H9 (cell line): ENCODE data around the gene MRO. TPM values are rescaled to one million over a fixed set of nuclear protein-coding genes. Genes with fewer than 3 reads are reported as not detected.

Source experiments
- DNase-seq: peaks from one replicate; pipeline ENCODE4 v3.0.0-alpha.2; 2017
- H2AFZ ChIP-seq: one replicate; pipeline ENCODE4 v1.6.1; 2013; ENCODE audit warnings: mild to moderate bottlenecking, low read length, control low read depth, moderate library complexity
- H2AK5ac ChIP-seq: 2 replicates; pipeline ENCODE4 v1.6.1; 2013; ENCODE audit warnings: low read length, control low read depth, mixed read lengths; ENCODE audit not compliant: insufficient read length
- H2BK120ac ChIP-seq: one replicate; pipeline ENCODE4 v1.6.1; 2013; ENCODE audit warnings: low read depth, mild to moderate bottlenecking, low read length, control low read depth, inconsistent platforms; ENCODE audit not compliant: poor library complexity, severe bottlenecking
- H2BK12ac ChIP-seq: 2 replicates; pipeline ENCODE4 v1.6.1; 2013; ENCODE audit warnings: low read length, control low read depth, mixed read lengths, low read depth; ENCODE audit not compliant: insufficient read length
- H2BK15ac ChIP-seq: 2 replicates; pipeline ENCODE4 v1.6.1; 2013; ENCODE audit warnings: low read depth, low read length, control low read depth
- H2BK20ac ChIP-seq: one replicate; pipeline ENCODE4 v1.6.1; 2013; ENCODE audit warnings: low read depth, mild to moderate bottlenecking, low read length, control low read depth, inconsistent platforms; ENCODE audit not compliant: poor library complexity, severe bottlenecking
- H2BK5ac ChIP-seq: 2 replicates; pipeline ENCODE4 v1.6.1; 2013; ENCODE audit warnings: low read length, control low read depth, mixed read lengths; ENCODE audit not compliant: insufficient read length
- H3K14ac ChIP-seq: 2 replicates; pipeline ENCODE4 v1.6.1; 2013; ENCODE audit warnings: low read length, control low read depth; ENCODE audit not compliant: insufficient read depth
- H3K18ac ChIP-seq: 2 replicates; pipeline ENCODE4 v1.6.1; 2013; ENCODE audit warnings: low read depth, mild to moderate bottlenecking, mixed read lengths, low read length, control low read depth; ENCODE audit not compliant: insufficient read length
- H3K23ac ChIP-seq: 2 replicates; pipeline ENCODE4 v1.6.1; 2013; ENCODE audit warnings: low read length, control low read depth, mixed read lengths, low read depth; ENCODE audit not compliant: insufficient read length
- H3K23me2 ChIP-seq: 2 replicates; pipeline ENCODE4 v1.6.1; 2013; ENCODE audit warnings: low read depth, mild to moderate bottlenecking, mixed read lengths, low read length, control low read depth; ENCODE audit not compliant: insufficient read length, poor library complexity, severe bottlenecking
- H3K27ac ChIP-seq: 2 replicates; pipeline ENCODE4 v1.5.1; 2013; ENCODE audit warnings: low read length, control low read depth, mixed read lengths, low read depth; ENCODE audit not compliant: insufficient read length
- H3K27me3 ChIP-seq: 2 replicates; pipeline ENCODE4 v1.6.1; 2013; ENCODE audit warnings: low read length, control low read depth, inconsistent platforms; ENCODE audit not compliant: insufficient read depth
- H3K4ac ChIP-seq: 2 replicates; pipeline ENCODE4 v1.6.1; 2013; ENCODE audit warnings: low read depth, mild to moderate bottlenecking, control low read depth, inconsistent platforms, low read length, moderate library complexity
- H3K4me1 ChIP-seq: 2 replicates; pipeline ENCODE4 v1.6.1; 2013; ENCODE audit warnings: low read length, control low read depth, inconsistent platforms; ENCODE audit not compliant: insufficient read depth
- H3K4me2 ChIP-seq: 2 replicates; pipeline ENCODE4 v1.6.1; 2013; ENCODE audit warnings: low read length, control low read depth, mixed read lengths; ENCODE audit not compliant: insufficient read length, insufficient read depth
- H3K56ac ChIP-seq: 2 replicates; pipeline ENCODE4 v1.6.1; 2013; ENCODE audit warnings: low read depth, mild to moderate bottlenecking, mixed read lengths, low read length, control low read depth; ENCODE audit not compliant: insufficient read length
- H3K79me1 ChIP-seq: 2 replicates; pipeline ENCODE4 v1.6.1; 2013; ENCODE audit warnings: low read depth, mild to moderate bottlenecking, moderate library complexity, low read length, control low read depth, inconsistent platforms; ENCODE audit not compliant: insufficient read depth, poor library complexity, severe bottlenecking
- H3K79me2 ChIP-seq: 2 replicates; pipeline ENCODE4 v1.6.1; 2013; ENCODE audit warnings: low read length, control low read depth, inconsistent platforms; ENCODE audit not compliant: insufficient read depth
- H3K9ac ChIP-seq: 2 replicates; pipeline ENCODE4 v1.6.1; 2013; ENCODE audit warnings: low read length, control low read depth, mixed read lengths; ENCODE audit not compliant: insufficient read length; ENCODE audit errors: extremely low read depth
- H3K9me3 ChIP-seq: one replicate; pipeline ENCODE4 v1.6.1; 2013; ENCODE audit warnings: low read depth, low read length, inconsistent platforms; ENCODE audit not compliant: control insufficient read depth
- H3T11ph ChIP-seq: one replicate; pipeline ENCODE4 v1.6.1; 2013; ENCODE audit warnings: mild to moderate bottlenecking, low read length, control low read depth, inconsistent platforms
- H4K20me1 ChIP-seq: one replicate; pipeline ENCODE4 v1.6.1; 2013; ENCODE audit not compliant: control insufficient read depth, insufficient read length, insufficient read depth
- H4K5ac ChIP-seq: 2 replicates; pipeline ENCODE4 v1.6.1; 2013; ENCODE audit warnings: low read depth, mild to moderate bottlenecking, mixed read lengths, low read length, control low read depth; ENCODE audit not compliant: insufficient read length
- H4K8ac ChIP-seq: replicated peaks from 2 replicates; pipeline ENCODE4 v1.6.1; 2013; ENCODE audit warnings: low read length, control low read depth, mixed read lengths, low read depth; ENCODE audit not compliant: insufficient read length
- H4K91ac ChIP-seq: 2 replicates; pipeline ENCODE4 v1.6.1; 2013; ENCODE audit warnings: low read depth, mild to moderate bottlenecking, moderate library complexity, mixed read lengths, low read length, control low read depth; ENCODE audit not compliant: insufficient read length
- H3K27ac Mint-ChIP-seq, 3 experiments: 2 replicates in 2 of 3; 3 replicates in 1 of 3; pipeline ENCODE4 v1.8.0; 2020 to 2021; ENCODE audit warnings: mixed read lengths in 3 of 3, mild to moderate bottlenecking in 1 of 3, moderate library complexity in 1 of 3
- H3K27me3 Mint-ChIP-seq: 2 replicates; pipeline ENCODE4 v1.8.0; 2021; ENCODE audit warnings: low read depth, mild to moderate bottlenecking, moderate library complexity, mixed read lengths
- H3K36me3 Mint-ChIP-seq, 3 experiments: 2 replicates in 2 of 3; 3 replicates in 1 of 3; pipeline ENCODE4 v1.8.0; 2020 to 2021; ENCODE audit warnings: low read depth in 3 of 3, mixed read lengths in 3 of 3; ENCODE audit not compliant: insufficient read depth in 1 of 3
- H3K4me1 Mint-ChIP-seq, 2 experiments: 2 replicates each; pipeline ENCODE4 v1.8.0; 2020; ENCODE audit warnings: mixed read lengths in 2 of 2
- H3K4me3 Mint-ChIP-seq, 2 experiments: 2 replicates in 1 of 2; 3 replicates in 1 of 2; pipeline ENCODE4 v1.8.0; 2020 to 2021; ENCODE audit warnings: mild to moderate bottlenecking in 2 of 2, mixed read lengths in 2 of 2, moderate library complexity in 1 of 2
- H3K9me3 Mint-ChIP-seq, 2 experiments: 2 replicates in 1 of 2; 3 replicates in 1 of 2; pipeline ENCODE4 v1.8.0; 2020; ENCODE audit warnings: mild to moderate bottlenecking in 2 of 2, mixed read lengths in 2 of 2, moderate library complexity in 1 of 2
- CTCF ChIP-seq: fragments of 200-600 bp; sonication (generic); conservative IDR thresholded peaks from 3 replicates; pipeline ENCODE4 v1.8.0; 2021; ENCODE audit warnings: antibody characterized with exemption, mild to moderate bottlenecking
- WGBS: extraction: QIAGEN DNeasy Blood & Tissue Kit; methylation state at CpG from one replicate; pipeline ENCODE4 v1.1.7; 2013; ENCODE audit warnings: missing lambda C conversion rate, low lambda C conversion rate, mixed read lengths; ENCODE audit not compliant: insufficient read length; ENCODE audit errors: extremely low coverage; 5-methylcytosine and 5-hydroxymethylcytosine counted together
- total RNA-seq: library from RNA; stranded (reverse); gene quantifications from 2 replicates; pipeline ENCODE4 v1.2.1, GENCODE V29; 2021

MRO gene
- total RNA-seq, 1 experiment from 2014 or later = 0.57 TPM

DNA sequence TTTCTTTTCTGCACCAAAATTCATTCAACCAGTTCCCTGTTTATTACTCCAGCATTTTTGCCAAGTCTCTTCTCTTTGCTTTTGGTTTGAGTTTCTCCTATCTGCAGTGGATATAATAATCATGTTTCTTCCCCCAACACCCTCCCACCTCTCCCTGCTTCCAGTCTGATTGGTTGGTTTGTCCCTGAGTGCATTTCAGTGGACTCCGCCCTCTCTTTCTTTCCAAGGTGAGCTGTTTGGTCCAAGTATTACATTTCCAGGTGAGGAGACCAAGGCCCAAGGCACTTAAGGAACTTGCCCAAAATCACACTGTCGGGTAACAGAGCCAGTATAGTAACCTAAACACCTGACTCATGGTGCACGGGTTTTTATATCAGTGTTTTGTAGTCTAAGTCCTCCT, 17.7 kb downstream of the MRO start:
- H3K23me2 ChIP-seq = no peaks in the 10 kb centered on the region

More for the DNA sequence above, 17.7 kb downstream of the MRO start:
- Histone ChIP-seq H2BK15ac (no peak overlapping the region), H3K18ac (no peak overlapping the region), H2BK120ac (no peak overlapping the region), H3K56ac (no peak overlapping the region), H3K23ac (no peak overlapping the region), H3K4me1 (peaks cover 7% of the 10 kb centered on the region; the same call in 1 of the 2 replicates), H2AK5ac (no peak overlapping the region), H4K91ac (no peak overlapping the region), H3T11ph (no peak overlapping the region), H4K5ac (no peak overlapping the region), H4K20me1 (no peaks in the 10 kb centered on the region), H3K27me3 (no peaks in the 10 kb centered on the region), H3K14ac (no peak overlapping the region), H2BK5ac (no peak overlapping the region), H3K9ac (no peak overlapping the region), H2BK20ac (no peak overlapping the region), H3K27ac (no peak overlapping the region), H2AFZ (no peak overlapping the region), H3K9me3 (no peaks in the 10 kb centered on the region), H4K8ac (no peak overlapping the region), H3K4ac (no peak overlapping the region), H3K79me2 (no peaks in the 10 kb centered on the region), H3K79me1 (no peaks in the 10 kb centered on the region), H2BK12ac (no peak overlapping the region), H3K4me2 (no peak overlapping the region)
- Mint-ChIP-seq H3K4me3 (no peak overlapping the region), H3K27me3 (no peaks in the 10 kb centered on the region), H3K27ac (no peak overlapping the region; a peak in 1 of 7 replicates), H3K9me3 (no peaks in the 10 kb centered on the region), H3K4me1 (peaks cover 20 to 24% of the 10 kb centered on the region in 2 experiments), H3K36me3 (no peaks in the 10 kb centered on the region; a peak in 1 of 7 replicates)
- DNase-seq = no peak
- no peak for TF ChIP-seq CTCF
- no CpG with 5 or more reads among the region's 3 CpGs for WGBS
